ENCODE data around the gene GRIK1. TPM values are rescaled to one million over a fixed set of nuclear protein-coding genes. Genes with fewer than 3 reads are reported as not detected.
"Not testable (repeated sequence)": the region's sequence is repeated elsewhere in the genome, so short reads cannot be mapped to it uniquely, and the experiment has no call there.

Gene GRIK1
- polyA plus RNA-seq, 1 experiment: not detected

- POLR2A ChIA-PET: no interaction called here
- no peak overlapping the region for H3K4me3 ChIP-seq (ENCODE audit: low read depth, low read length)
Measured at GRCh38 chr21:29973258-29973657, 33.5 kb upstream of the GRIK1 start.

GRCh38 chr21:29961291-29962027, 21.7 kb upstream of the GRIK1 start:
- Histone ChIP-seq H3K27me3 (ENCODE audit: control insufficient read depth, insufficient read depth, low read length) (no peaks in the 10 kb centered on the region), H3K4me3 (ENCODE audit: low read depth, low read length) (no peak overlapping the region), H3K27ac (ENCODE audit: low read depth, low read length) (no peak overlapping the region), H3K9me3 (ENCODE audit: control insufficient read depth, insufficient read depth, low read length) (no peaks in the 10 kb centered on the region)
- no peak for TF ChIP-seq CTCF (IDR thresholded peaks at IDR 0.05; ENCODE audit: low read depth, low read length)
- no peak for DNase-seq (ENCODE audit: low read depth, low spot score)
- CTCF ChIA-PET: no interaction called here
- POLR2A ChIA-PET: no interaction called here

More at GRCh38 chr21:29973258-29973657, 33.5 kb upstream of the GRIK1 start:
- CTCF ChIA-PET: no interaction called here
- no peak for DNase-seq (ENCODE audit: low read depth, low spot score)
- TF ChIP-seq CTCF (IDR thresholded peaks at IDR 0.05; ENCODE audit: low read depth, low read length): no peak
- H3K27me3 ChIP-seq (ENCODE audit: control insufficient read depth, insufficient read depth, low read length): no peaks in the 10 kb centered on the region
- H3K27ac ChIP-seq (ENCODE audit: low read depth, low read length): no peak overlapping the region
- H3K9me3 ChIP-seq (ENCODE audit: control insufficient read depth, insufficient read depth, low read length): no peaks in the 10 kb centered on the region

GRCh38 chr21:29958551-29958950, 18.8 kb upstream of the GRIK1 start:
- H3K4me3 ChIP-seq (ENCODE audit: low read depth, low read length): no peak overlapping the region
- no peak for DNase-seq (ENCODE audit: low read depth, low spot score)
- ChIA-PET CTCF (no interaction called here), POLR2A (no interaction called here)
- H3K27me3 ChIP-seq (ENCODE audit: control insufficient read depth, insufficient read depth, low read length): no peaks in the 10 kb centered on the region
- no peaks in the 10 kb centered on the region for H3K9me3 ChIP-seq (ENCODE audit: control insufficient read depth, insufficient read depth, low read length)
- H3K27ac ChIP-seq (ENCODE audit: low read depth, low read length): no peak overlapping the region
- no peak for TF ChIP-seq CTCF (IDR thresholded peaks at IDR 0.05; ENCODE audit: low read depth, low read length)

- H3K27ac ChIP-seq (ENCODE audit: low read depth, low read length); H3K9me3 ChIP-seq (ENCODE audit: control insufficient read depth, insufficient read depth, low read length); H3K27me3 ChIP-seq (ENCODE audit: control insufficient read depth, insufficient read depth, low read length); POLR2A ChIA-PET; CTCF ChIA-PET; H3K4me3 ChIP-seq (ENCODE audit: low read depth, low read length); DNase-seq (ENCODE audit: low read depth, low spot score): not testable (repeated sequence)
Measured at GRCh38 chr21:29958035-29958434, 18.2 kb upstream of the GRIK1 start.

- Histone ChIP-seq H3K4me3 (ENCODE audit: low read depth, low read length) (no peak overlapping the region), H3K9me3 (ENCODE audit: control insufficient read depth, insufficient read depth, low read length) (no peaks in the 10 kb centered on the region), H3K27me3 (ENCODE audit: control insufficient read depth, insufficient read depth, low read length) (no peaks in the 10 kb centered on the region), H3K27ac (ENCODE audit: low read depth, low read length) (no peak overlapping the region)
- POLR2A ChIA-PET: no interaction called here
- no peak for TF ChIP-seq CTCF (IDR thresholded peaks at IDR 0.05; ENCODE audit: low read depth, low read length)
- CTCF ChIA-PET: no interaction called here
- DNase-seq (ENCODE audit: low read depth, low spot score): no peak
Measured at GRCh38 chr21:29953690-29954089, 13.9 kb upstream of the GRIK1 start.
